ENCODE results near the gene LRMDA. TPM values are rescaled to one million over a fixed set of nuclear protein-coding genes. Genes with fewer than 3 reads are reported as not detected.

Gene LRMDA
- total and polyA plus RNA-seq, 2 of the 4 experiments (the other 2 are of a cell fraction) = 0.07 TPM; not detected in 1

DNA sequence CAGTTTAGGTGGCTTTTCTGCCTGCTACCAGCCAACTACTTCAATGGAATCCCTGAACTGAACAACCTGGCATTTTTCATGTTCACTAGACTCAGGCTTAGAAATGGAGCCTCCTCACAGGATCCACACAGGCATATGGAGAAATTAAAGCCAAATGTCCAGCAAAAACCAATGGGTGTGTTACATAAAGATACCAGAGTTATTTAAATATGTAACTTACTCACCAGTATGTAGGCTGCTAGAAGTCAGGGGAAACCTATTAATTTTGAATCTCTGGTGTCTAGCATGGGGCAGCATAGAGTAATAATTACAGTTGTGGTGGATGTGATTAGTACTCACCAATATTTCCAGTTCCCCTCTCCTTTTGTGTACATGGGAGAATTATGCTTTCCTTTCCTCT lies 383.6 kb downstream of the LRMDA start:
- H4K91ac ChIP-seq (ENCODE audit: insufficient read depth, low read depth, low read length) = no peak overlapping the region

More for the DNA sequence above, 383.6 kb downstream of the LRMDA start:
- no peak overlapping the region for H2AK5ac ChIP-seq (ENCODE audit: low read depth, low read length)
- TF ChIP-seq RFX5 (IDR thresholded peaks at IDR 0.05; ENCODE audit: low read depth, low read length) = no peak
- TF ChIP-seq CTCF (conservative IDR thresholded peaks at IDR 0.05; ENCODE audit: low read depth, low read length) = no peak
- no peak for TF ChIP-seq RAD21 (IDR thresholded peaks at IDR 0.05; ENCODE audit: low read length)
- TF ChIP-seq, protein P1, sequence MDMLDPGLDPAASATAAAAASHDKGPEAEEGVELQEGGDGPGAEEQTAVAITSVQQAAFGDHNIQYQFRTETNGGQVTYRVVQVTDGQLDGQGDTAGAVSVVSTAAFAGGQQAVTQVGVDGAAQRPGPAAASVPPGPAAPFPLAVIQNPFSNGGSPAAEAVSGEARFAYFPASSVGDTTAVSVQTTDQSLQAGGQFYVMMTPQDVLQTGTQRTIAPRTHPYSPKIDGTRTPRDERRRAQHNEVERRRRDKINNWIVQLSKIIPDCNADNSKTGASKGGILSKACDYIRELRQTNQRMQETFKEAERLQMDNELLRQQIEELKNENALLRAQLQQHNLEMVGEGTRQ (IDR thresholded peaks at IDR 0.05; ENCODE audit: low read depth, low read length) = no peak
- no peak for TF ChIP-seq CEBPB (IDR thresholded peaks at IDR 0.05; ENCODE audit: low read depth, low read length)
- no peak for TF ChIP-seq MAZ (IDR thresholded peaks at IDR 0.05; ENCODE audit: borderline replicate concordance, low read depth, low read length)
- no peak overlapping the region for H3K4ac ChIP-seq (ENCODE audit: low read depth, low read length)
- POLR2A ChIA-PET (ENCODE audit: unreplicated experiment) = no interaction called here
- H3K9me3 ChIP-seq (ENCODE audit: control insufficient read depth, insufficient read depth, low read length) = no peaks in the 10 kb centered on the region
- no peak overlapping the region for H4K5ac ChIP-seq (ENCODE audit: low read depth, low read length)
- H3K36me3 ChIP-seq (ENCODE audit: control insufficient read depth, insufficient read depth, low read length) = no peaks in the 10 kb centered on the region
- DNase-seq (no peak), ATAC-seq (ENCODE audit: low read depth) (no peak)
- H2AFZ ChIP-seq (replicated peaks; ENCODE audit: low read length, poor library complexity) = no peak overlapping the region
- no peak overlapping the region for H3K56ac ChIP-seq (ENCODE audit: extremely low read depth, insufficient read depth, low read length)
- in situ Hi-C loops (cut with MboI; ENCODE audit: low sequenced_read_pairs) (no loop called here), dilution Hi-C loops (cut with HindIII; ENCODE audit: low sequenced_read_pairs, unreplicated experiment) (no loop called here), intact Hi-C loops (cut with micrococcal nuclease) (no loop called here)
- no peak overlapping the region for H2BK120ac ChIP-seq (ENCODE audit: low read depth, low read length)
- H3K9ac ChIP-seq (ENCODE audit: low read depth, low read length) = no peak overlapping the region
- no peaks in the 10 kb centered on the region for H3K4me1 ChIP-seq (ENCODE audit: control insufficient read depth, insufficient read depth, low read length)
- H2BK15ac ChIP-seq (ENCODE audit: low read depth, low read length) = no peak overlapping the region
- no peak overlapping the region for H3K4me3 ChIP-seq (ENCODE audit: insufficient read depth, low read depth, low read length)
- no peak overlapping the region for H3K23ac ChIP-seq (ENCODE audit: low read depth, low read length)
- no peak overlapping the region for H2BK20ac ChIP-seq (ENCODE audit: low read depth, low read length)
- no peak overlapping the region for H2BK5ac ChIP-seq (ENCODE audit: low read depth, low read length, poor library complexity, severe bottlenecking)
- no peak overlapping the region for H2AK9ac ChIP-seq (replicated peaks; ENCODE audit: low read depth, low read length, poor library complexity)
- CTCF ChIA-PET = no interaction called here
- no peak overlapping the region for H3K18ac ChIP-seq (ENCODE audit: low read depth, low read length)
- H3K27ac ChIP-seq (ENCODE audit: insufficient read depth, low read length) = no peak overlapping the region
- no peak overlapping the region for H4K8ac ChIP-seq (ENCODE audit: low read depth in 2 of 2, low read length in 2 of 2)
- 0 out of 2 replicates have a peak, but pooled peaks cover 1% of the 10 kb centered on the region for H3K27me3 ChIP-seq (ENCODE audit: control insufficient read depth, insufficient read depth, low read length)
- H3K79me1 ChIP-seq (ENCODE audit: low read depth in 1 of 2, low read length in 2 of 2) = no peaks in the 10 kb centered on the region
- H4K20me1 ChIP-seq (ENCODE audit: insufficient read depth, low read length) = no peaks in the 10 kb centered on the region
- BruUV-seq (replicated peaks) = no TSS peak
- no peak overlapping the region for H3K4me2 ChIP-seq (ENCODE audit: low read depth, low read length)
- no peaks in the 10 kb centered on the region for H3K9me1 ChIP-seq (ENCODE audit: insufficient read depth, low read length)
- H3K14ac ChIP-seq (replicated peaks; ENCODE audit: low read depth, low read length) = no peak overlapping the region

Measured in IMR-90 (cell line).